Type B pancreatic cell (in vitro differentiated cells): ENCODE data around the gene RNF11. TPM values are rescaled to one million over a fixed set of nuclear protein-coding genes. Genes with fewer than 3 reads are reported as not detected.

Source experiments
- DNase-seq: peaks from one replicate; pipeline ENCODE4 v3.0.0; 2021; ENCODE audit warnings: mixed read lengths; ENCODE audit not compliant: unreplicated experiment; ENCODE audit errors: extremely low spot score
- H3K27ac Mint-ChIP-seq: 2 replicates; pipeline ENCODE4 v1.8.0; 2021; ENCODE audit warnings: mild to moderate bottlenecking, mixed read lengths
- H3K27me3 Mint-ChIP-seq: 2 replicates; pipeline ENCODE4 v1.8.0; 2021; ENCODE audit warnings: mixed read lengths
- H3K36me3 Mint-ChIP-seq: 2 replicates; pipeline ENCODE4 v1.8.0; 2021; ENCODE audit warnings: mixed read lengths
- H3K4me1 Mint-ChIP-seq: one replicate; pipeline ENCODE4 v1.8.0; 2021; ENCODE audit warnings: mixed read lengths; ENCODE audit not compliant: unreplicated experiment
- H3K4me3 Mint-ChIP-seq: 2 replicates; pipeline ENCODE4 v1.8.0; 2021; ENCODE audit warnings: mild to moderate bottlenecking, mixed read lengths
- H3K9me3 Mint-ChIP-seq: 2 replicates; pipeline ENCODE4 v1.8.0; 2021; ENCODE audit warnings: mixed read lengths
- total RNA-seq: library from RNA; stranded (reverse); gene quantifications from 2 replicates; pipeline ENCODE4 v1.2.1, GENCODE V29; 2021; ENCODE audit warnings: low replicate concordance
- TF ChIP-seq, protein P1 (sequence below): fragments of 200-600 bp; sonication (generic); conservative IDR thresholded peaks from 2 replicates; pipeline ENCODE4 v1.5.0; 2021; ENCODE audit warnings: antibody characterized with exemption, mild to moderate bottlenecking

The RNF11 gene
- total RNA-seq, 1 donor from 2014 or later = 61.8 TPM

GRCh38 chr1:51302270-51302669 is 66.2 kb downstream of the RNF11 start:
- no peaks in the 10 kb centered on the region for H3K36me3 Mint-ChIP-seq
- TF ChIP-seq, protein P1, sequence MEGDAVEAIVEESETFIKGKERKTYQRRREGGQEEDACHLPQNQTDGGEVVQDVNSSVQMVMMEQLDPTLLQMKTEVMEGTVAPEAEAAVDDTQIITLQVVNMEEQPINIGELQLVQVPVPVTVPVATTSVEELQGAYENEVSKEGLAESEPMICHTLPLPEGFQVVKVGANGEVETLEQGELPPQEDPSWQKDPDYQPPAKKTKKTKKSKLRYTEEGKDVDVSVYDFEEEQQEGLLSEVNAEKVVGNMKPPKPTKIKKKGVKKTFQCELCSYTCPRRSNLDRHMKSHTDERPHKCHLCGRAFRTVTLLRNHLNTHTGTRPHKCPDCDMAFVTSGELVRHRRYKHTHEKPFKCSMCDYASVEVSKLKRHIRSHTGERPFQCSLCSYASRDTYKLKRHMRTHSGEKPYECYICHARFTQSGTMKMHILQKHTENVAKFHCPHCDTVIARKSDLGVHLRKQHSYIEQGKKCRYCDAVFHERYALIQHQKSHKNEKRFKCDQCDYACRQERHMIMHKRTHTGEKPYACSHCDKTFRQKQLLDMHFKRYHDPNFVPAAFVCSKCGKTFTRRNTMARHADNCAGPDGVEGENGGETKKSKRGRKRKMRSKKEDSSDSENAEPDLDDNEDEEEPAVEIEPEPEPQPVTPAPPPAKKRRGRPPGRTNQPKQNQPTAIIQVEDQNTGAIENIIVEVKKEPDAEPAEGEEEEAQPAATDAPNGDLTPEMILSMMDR = no peak
- H3K9me3 Mint-ChIP-seq = no peaks in the 10 kb centered on the region
- no peak for DNase-seq
- H3K4me1 Mint-ChIP-seq = peaks cover 8% of the 10 kb centered on the region
- no peak overlapping the region for H3K27ac Mint-ChIP-seq
- H3K4me3 Mint-ChIP-seq = no peak overlapping the region
- H3K27me3 Mint-ChIP-seq = no peaks in the 10 kb centered on the region

- Mint-ChIP-seq H3K9me3 (no peaks in the 10 kb centered on the region), H3K4me3 (no peak overlapping the region)
These were observed 66.7 kb downstream of the RNF11 start for GRCh38 chr1:51302746-51303145.

GRCh38 chr1:51303315-51303714 is 67.2 kb downstream of the RNF11 start:
- TF ChIP-seq, protein P1 = no peak
- DNase-seq = no peak
- no peak overlapping the region for H3K4me3 Mint-ChIP-seq
- H3K27ac Mint-ChIP-seq = no peak overlapping the region
- no peaks in the 10 kb centered on the region for H3K27me3 Mint-ChIP-seq
- H3K36me3 Mint-ChIP-seq = no peaks in the 10 kb centered on the region
- H3K4me1 Mint-ChIP-seq = no peaks in the 10 kb centered on the region
- no peaks in the 10 kb centered on the region for H3K9me3 Mint-ChIP-seq

More at GRCh38 chr1:51302746-51303145, 66.7 kb downstream of the RNF11 start:
- Mint-ChIP-seq H3K4me1 (peaks cover 4% of the 10 kb centered on the region), H3K27me3 (no peaks in the 10 kb centered on the region), H3K36me3 (no peaks in the 10 kb centered on the region), H3K27ac (no peak overlapping the region)
- TF ChIP-seq, protein P1 = no peak
- no peak for DNase-seq

GRCh38 chr1:51303751-51304251 is 67.7 kb downstream of the RNF11 start:
- H3K27ac Mint-ChIP-seq = no peak overlapping the region
- H3K9me3 Mint-ChIP-seq = no peaks in the 10 kb centered on the region
- H3K27me3 Mint-ChIP-seq = no peaks in the 10 kb centered on the region
- H3K36me3 Mint-ChIP-seq = no peaks in the 10 kb centered on the region
- no peaks in the 10 kb centered on the region for H3K4me1 Mint-ChIP-seq
- no peak for DNase-seq
- no peak overlapping the region for H3K4me3 Mint-ChIP-seq
- TF ChIP-seq, protein P1 = no peak

DNA sequence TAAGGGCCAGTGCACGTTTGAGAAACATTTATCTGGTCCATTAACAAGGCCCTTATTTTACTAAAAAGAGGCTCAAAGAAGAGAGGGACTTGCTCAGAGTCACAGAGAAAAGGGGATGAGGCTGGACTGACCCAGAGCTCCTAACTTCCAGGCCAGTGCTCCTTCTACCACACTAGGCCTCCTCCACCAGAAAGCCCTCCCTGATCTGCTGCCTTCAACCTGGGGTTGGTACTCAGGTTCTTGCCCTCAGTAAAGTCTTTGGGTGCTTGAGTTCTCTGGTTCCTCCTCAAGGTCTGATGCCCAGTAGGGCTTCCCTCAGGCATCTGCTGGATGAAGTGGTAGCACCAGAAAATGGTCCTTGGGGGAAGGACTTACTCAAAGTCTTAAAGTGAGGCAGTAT is 68.3 kb downstream of the RNF11 start:
- Mint-ChIP-seq H3K27me3 (no peaks in the 10 kb centered on the region), H3K9me3 (no peaks in the 10 kb centered on the region), H3K36me3 (no peaks in the 10 kb centered on the region), H3K27ac (no peak overlapping the region), H3K4me1 (no peaks in the 10 kb centered on the region), H3K4me3 (no peak overlapping the region)
- TF ChIP-seq, protein P1 = no peak
- no peak for DNase-seq

DNA sequence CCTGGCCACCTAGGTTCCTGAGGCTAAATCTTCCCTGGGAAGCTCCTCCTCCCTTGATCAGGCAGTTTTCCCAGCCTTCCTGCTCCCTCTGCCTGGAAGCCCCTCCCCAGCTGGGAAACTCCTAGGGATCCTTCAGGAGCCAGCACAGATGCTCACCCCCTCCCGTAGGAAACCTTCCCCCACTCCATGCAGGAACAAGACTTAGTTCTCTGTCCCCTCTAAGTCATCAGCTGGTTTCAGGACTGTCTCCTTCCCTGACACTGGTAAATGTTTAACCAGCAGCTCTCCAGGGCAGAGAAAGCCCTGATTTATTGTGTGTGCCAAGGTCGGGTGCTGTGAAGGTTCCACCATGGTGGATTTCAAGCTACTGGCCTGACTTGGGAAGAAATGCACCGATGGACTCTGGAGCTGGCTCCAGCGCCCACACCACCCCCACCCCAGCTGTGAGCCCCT is 69.3 kb downstream of the RNF11 start:
- Mint-ChIP-seq H3K36me3 (no peaks in the 10 kb centered on the region), H3K4me1 (no peaks in the 10 kb centered on the region), H3K9me3 (no peaks in the 10 kb centered on the region), H3K27ac (no peak overlapping the region), H3K4me3 (no peak overlapping the region), H3K27me3 (no peaks in the 10 kb centered on the region)
- no peak for DNase-seq
- TF ChIP-seq, protein P1 = no peak
